PFSK-1 (cell line): Measurements from ENCODE around the gene NUDT16L1.

Source experiments
- FOXP2 ChIP-seq: optimal IDR thresholded peaks from 2 replicates; pipeline ENCODE3; 2011; ENCODE audit warnings: borderline replicate concordance, control low read depth, inconsistent platforms; ENCODE audit not compliant: insufficient read depth; ENCODE audit errors: extremely low read length, extremely low read depth
- POLR2AphosphoS5 ChIP-seq: IDR thresholded peaks from 2 replicates; pipeline ENCODE4 v1.6.1; 2012; ENCODE audit warnings: low read depth, mild to moderate bottlenecking, control low read depth, low read length, moderate library complexity
- REST ChIP-seq, 2 experiments: IDR thresholded peaks; 2 replicates each; pipeline versions ENCODE4 v1.6.1 to v1.8.0; 2011 to 2012; ENCODE audit warnings: low read depth in 2 of 2, low read length in 2 of 2, control low read depth in 1 of 2, inconsistent platforms in 1 of 2, mild to moderate bottlenecking in 1 of 2, moderate library complexity in 1 of 2; ENCODE audit not compliant: insufficient read depth in 1 of 2
- SIN3A ChIP-seq: IDR thresholded peaks from 2 replicates; pipeline ENCODE4 v1.6.1; 2012; ENCODE audit warnings: mild to moderate bottlenecking, low read length, moderate library complexity, borderline replicate concordance; ENCODE audit not compliant: insufficient read depth
- TAF1 ChIP-seq: IDR thresholded peaks from 2 replicates; pipeline ENCODE4 v1.6.1; 2012; ENCODE audit warnings: low read length, control low read depth, borderline replicate concordance; ENCODE audit not compliant: insufficient read depth

GRCh38 chr16:4698321-4699045, 5.1 kb downstream of the NUDT16L1 start:
- TF ChIP-seq TAF1 (no peak), FOXP2 (no peak), SIN3A (no peak), POLR2AphosphoS5 (no peak), REST (IDR thresholded peaks at IDR 0.05; ENCODE audit: insufficient read depth in 1 of 2, low read depth in 2 of 2, low read length in 2 of 2) (no peak)
